B cell (primary cell): ENCODE data around the gene EPHB1. TPM values are rescaled to one million over a fixed set of nuclear protein-coding genes. Genes with fewer than 3 reads are reported as not detected.

Experiments used
- ATAC-seq: fragments of 200-7000 bp; cut with Tn5 transposase; one replicate; pipeline ENCODE4 v1.10.0; 2021; ENCODE audit warnings: low read depth, mild to moderate bottlenecking, moderate number of reproducible peaks, moderate library complexity
- CTCF ChIA-PET: fragments of 350-600 bp; sonication (Branson Sonifier 250); formaldehyde crosslinking; loops from one replicate; lab custom pipeline; 2021; ENCODE audit warnings: antibody characterized with exemption, inconsistent platforms; lab: Charles Lee
- POLR2A ChIA-PET: fragments of 350-600 bp; sonication (Branson Sonifier 250); formaldehyde crosslinking; loops from one replicate; lab custom pipeline; 2021; ENCODE audit warnings: antibody characterized with exemption; lab: Charles Lee
- DNase-seq: peaks from one replicate; pipeline ENCODE4 v3.0.0; 2013
- H2AFZ ChIP-seq: 2 replicates; pipeline ENCODE4 v1.6.1; 2012; ENCODE audit warnings: mild to moderate bottlenecking, low read depth, low read length; ENCODE audit not compliant: insufficient read depth, poor library complexity, severe bottlenecking
- H3K27ac ChIP-seq, 2 donors: 1 replicate in 1 of 2; 2 replicates in 1 of 2; pipeline ENCODE4 v1.5.1; 2012 to 2013; ENCODE audit warnings: low read length in 2 of 2, mild to moderate bottlenecking in 2 of 2, moderate library complexity in 1 of 2
- H3K27me3 ChIP-seq, 4 experiments: fragments of 200-600 bp in 1 of 4; sonication (generic) in 1 of 4; replicated peaks in 1 of 4; 1 replicate in 2 of 4; 2 replicates in 2 of 4; pipeline versions ENCODE4 v1.6.1 to v1.7.0; 2013 to 2016; ENCODE audit warnings: low read length in 3 of 4, mild to moderate bottlenecking in 2 of 4, mixed read lengths in 1 of 4, moderate library complexity in 1 of 4; ENCODE audit not compliant: insufficient read depth in 4 of 4, control insufficient read depth in 3 of 4; ENCODE audit errors: control extremely low read depth in 1 of 4
- H3K36me3 ChIP-seq, 2 experiments: replicated peaks in 1 of 2; 1 replicate in 1 of 2; 2 replicates in 1 of 2; pipeline versions ENCODE4 v1.6.1 to v1.7.1; 2013; ENCODE audit warnings: low read length in 1 of 2; ENCODE audit not compliant: insufficient read depth in 2 of 2, control insufficient read depth in 1 of 2; ENCODE audit errors: control extremely low read depth in 1 of 2, extremely low read depth in 1 of 2
- H3K4me1 ChIP-seq, 2 donors: fragments of 200-600 bp in 1 of 2; sonication (generic) in 1 of 2; 1 replicate in 1 of 2; 2 replicates in 1 of 2; pipeline versions ENCODE4 v1.5.1 to v1.6.1; 2013 to 2017; ENCODE audit warnings: low read length in 2 of 2; ENCODE audit not compliant: control insufficient read depth in 2 of 2, insufficient read depth in 2 of 2
- H3K4me2 ChIP-seq: replicated peaks from 2 replicates; pipeline ENCODE3; 2012; ENCODE audit warnings: mild to moderate bottlenecking, low read depth, low read length; ENCODE audit not compliant: poor library complexity, severe bottlenecking
- H3K4me3 ChIP-seq, 5 experiments: fragments of 200-600 bp in 1 of 5; sonication (generic) in 1 of 5; 1 replicate in 3 of 5; 2 replicates in 2 of 5; pipeline versions ENCODE4 v1.5.1 to v1.7.0; 2011 to 2016; ENCODE audit warnings: low read length in 4 of 5, mild to moderate bottlenecking in 4 of 5, low read depth in 2 of 5, control low read depth in 1 of 5, moderate library complexity in 1 of 5; ENCODE audit not compliant: insufficient read depth in 1 of 5; ENCODE audit errors: control extremely low read depth in 1 of 5, extremely low read depth in 1 of 5
- H3K79me2 ChIP-seq: fragments of 200-600 bp; sonication (generic); one replicate; pipeline ENCODE4 v1.6.0; 2016; ENCODE audit warnings: low read length; ENCODE audit not compliant: control insufficient read depth, insufficient read depth
- H3K9ac ChIP-seq: fragments of 200-600 bp; sonication (generic); 2 replicates; pipeline ENCODE4 v1.6.1; 2017; ENCODE audit warnings: mild to moderate bottlenecking, low read length, moderate library complexity
- H3K9me3 ChIP-seq, 3 donors: one replicate each; pipeline versions ENCODE4 v1.6.1 to v1.7.1; 2013; ENCODE audit warnings: low read length in 2 of 3; ENCODE audit not compliant: control insufficient read depth in 2 of 3, insufficient read depth in 1 of 3; ENCODE audit errors: control extremely low read depth in 1 of 3
- H4K20me1 ChIP-seq: 2 replicates; pipeline ENCODE4 v1.6.0; 2012; ENCODE audit warnings: mild to moderate bottlenecking, low read length; ENCODE audit not compliant: insufficient read depth, control insufficient read depth, poor library complexity, severe bottlenecking
- H3K27ac Mint-ChIP-seq: one replicate; pipeline ENCODE4 v1.8.0; 2021; ENCODE audit warnings: mixed read lengths
- H3K27me3 Mint-ChIP-seq: one replicate; pipeline ENCODE4 v1.8.0; 2021; ENCODE audit warnings: mixed read lengths
- H3K4me1 Mint-ChIP-seq: one replicate; pipeline ENCODE4 v1.8.0; 2021; ENCODE audit warnings: mixed read lengths
- H3K4me3 Mint-ChIP-seq: one replicate; pipeline ENCODE4 v1.8.0; 2021; ENCODE audit warnings: mixed read lengths
- H3K9me3 Mint-ChIP-seq: one replicate; pipeline ENCODE4 v1.8.0; 2022; ENCODE audit warnings: mixed read lengths; ENCODE audit not compliant: insufficient read depth
- EZH2 ChIP-seq: IDR thresholded peaks from 2 replicates; pipeline ENCODE4 v1.6.1; 2012; ENCODE audit warnings: borderline replicate concordance, low read depth, mild to moderate bottlenecking, moderate library complexity, low read length; ENCODE audit not compliant: insufficient read depth, poor library complexity, severe bottlenecking
- WGBS: methylation state at CpG from one replicate; pipeline ENCODE4 v1.1.5; 2013; ENCODE audit warnings: missing lambda C conversion rate; ENCODE audit not compliant: insufficient coverage; 5-methylcytosine and 5-hydroxymethylcytosine counted together
- intact Hi-C: fragments of 100-400 bp; cut with micrococcal nuclease; formaldehyde crosslinking; loops from one replicate; pipeline ENCODE4 v1.10.0; 2022
- polyA plus RNA-seq: library from polyadenylated mRNA; depleted of rRNA; stranded (reverse); fragments of >200 nt; gene quantifications from 2 replicates; pipeline ENCODE4 v1.2.3, GENCODE V29; 2012
- total RNA-seq, 2 donors: library from RNA; stranded (reverse); fragments of 120-200 nt in 1 of 2; gene quantifications; 1 replicate in 1 of 2; 2 replicates in 1 of 2; pipeline versions ENCODE4 v1.2.3 to v1.2.4, GENCODE V29; 2013 to 2022
- TF ChIP-seq, protein P1 (sequence below): fragments of 200-600 bp; IDR thresholded peaks from one replicate; pipeline ENCODE4 v1.8.0; 2022; ENCODE audit warnings: antibody characterized with exemption, mild to moderate bottlenecking

Gene EPHB1
- total and polyA plus RNA-seq, 2 donors (not counting 1 experiment from before 2014, with no cell fraction given) = 0.01 TPM; not detected in 1

DNA sequence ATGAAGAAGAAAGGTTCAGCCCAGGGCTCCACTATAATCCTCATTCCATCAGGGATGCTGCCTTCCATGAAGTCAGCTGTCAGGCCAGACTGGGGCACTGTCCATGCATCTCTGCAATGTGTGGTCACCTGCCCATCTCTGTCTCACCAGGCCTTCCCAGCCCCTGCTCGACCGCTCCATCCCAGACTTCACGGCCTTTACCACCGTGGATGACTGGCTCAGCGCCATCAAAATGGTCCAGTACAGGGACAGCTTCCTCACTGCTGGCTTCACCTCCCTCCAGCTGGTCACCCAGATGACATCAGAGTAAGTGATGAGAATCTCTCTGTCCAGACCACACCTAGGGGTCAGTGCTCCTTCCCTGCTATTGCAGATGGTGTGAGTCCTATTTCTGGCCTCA is 454.1 kb downstream of the EPHB1 start:
- no peak for ATAC-seq
- Mint-ChIP-seq H3K4me1 (no peaks in the 10 kb centered on the region), H3K4me3 (no peak overlapping the region), H3K9me3 (no peaks in the 10 kb centered on the region), H3K27ac (no peak overlapping the region), H3K27me3 (no peaks in the 10 kb centered on the region)
- H3K79me2 ChIP-seq = no peaks in the 10 kb centered on the region
- H3K27ac ChIP-seq = no peak overlapping the region
- TF ChIP-seq, protein P1, sequence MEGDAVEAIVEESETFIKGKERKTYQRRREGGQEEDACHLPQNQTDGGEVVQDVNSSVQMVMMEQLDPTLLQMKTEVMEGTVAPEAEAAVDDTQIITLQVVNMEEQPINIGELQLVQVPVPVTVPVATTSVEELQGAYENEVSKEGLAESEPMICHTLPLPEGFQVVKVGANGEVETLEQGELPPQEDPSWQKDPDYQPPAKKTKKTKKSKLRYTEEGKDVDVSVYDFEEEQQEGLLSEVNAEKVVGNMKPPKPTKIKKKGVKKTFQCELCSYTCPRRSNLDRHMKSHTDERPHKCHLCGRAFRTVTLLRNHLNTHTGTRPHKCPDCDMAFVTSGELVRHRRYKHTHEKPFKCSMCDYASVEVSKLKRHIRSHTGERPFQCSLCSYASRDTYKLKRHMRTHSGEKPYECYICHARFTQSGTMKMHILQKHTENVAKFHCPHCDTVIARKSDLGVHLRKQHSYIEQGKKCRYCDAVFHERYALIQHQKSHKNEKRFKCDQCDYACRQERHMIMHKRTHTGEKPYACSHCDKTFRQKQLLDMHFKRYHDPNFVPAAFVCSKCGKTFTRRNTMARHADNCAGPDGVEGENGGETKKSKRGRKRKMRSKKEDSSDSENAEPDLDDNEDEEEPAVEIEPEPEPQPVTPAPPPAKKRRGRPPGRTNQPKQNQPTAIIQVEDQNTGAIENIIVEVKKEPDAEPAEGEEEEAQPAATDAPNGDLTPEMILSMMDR = no peak
- TF ChIP-seq EZH2 = no peak
- ChIA-PET POLR2A (no interaction called here), CTCF (no interaction called here)
- intact Hi-C loops = no loop called here
- no peak for DNase-seq
- 98% methylated on average over 5 of the region's 5 CpGs for WGBS
- no peaks in the 10 kb centered on the region for H4K20me1 ChIP-seq
- no peak overlapping the region for H3K9ac ChIP-seq
- no peaks in the 10 kb centered on the region for H3K36me3 ChIP-seq
- H3K4me1 ChIP-seq = no peaks in the 10 kb centered on the region
- H3K4me3 ChIP-seq = no peak overlapping the region
- no peaks in the 10 kb centered on the region for H3K9me3 ChIP-seq
- no peak overlapping the region for H2AFZ ChIP-seq
- no peaks in the 10 kb centered on the region for H3K27me3 ChIP-seq
- H3K4me2 ChIP-seq = no peak overlapping the region

DNA sequence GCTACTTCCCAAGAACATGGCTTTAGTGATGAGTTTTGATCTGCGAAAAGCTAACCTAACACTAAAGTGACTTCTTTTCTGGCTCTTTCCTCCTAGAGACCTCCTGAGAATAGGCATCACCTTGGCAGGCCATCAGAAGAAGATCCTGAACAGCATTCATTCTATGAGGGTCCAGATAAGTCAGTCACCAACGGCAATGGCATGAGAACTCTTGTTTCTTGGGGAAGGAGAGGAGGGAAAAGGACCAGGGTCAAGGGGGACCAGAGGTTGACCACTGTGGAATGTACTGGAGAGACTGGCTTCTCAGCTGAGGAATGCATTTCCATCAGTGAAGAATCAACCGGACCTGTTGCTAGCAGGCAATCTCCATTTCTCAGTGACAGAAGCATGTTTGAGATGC is 463.9 kb downstream of the EPHB1 start:
- no peak overlapping the region for H3K27ac Mint-ChIP-seq
- Histone ChIP-seq H3K36me3 (no peaks in the 10 kb centered on the region), H3K9me3 (peaks cover 0 to 2% (median 0%) of the 10 kb centered on the region in 3 donors), H3K4me1 (no peaks in the 10 kb centered on the region), H3K4me3 (no peak overlapping the region), H4K20me1 (no peaks in the 10 kb centered on the region), H2AFZ (no peak overlapping the region), H3K9ac (no peak overlapping the region), H3K79me2 (no peaks in the 10 kb centered on the region), H3K4me2 (no peak overlapping the region), H3K27me3 (no peaks in the 10 kb centered on the region), H3K27ac (no peak overlapping the region)
- 89% methylated on average over 1 of the region's 3 CpGs for WGBS
- no peak for DNase-seq
- TF ChIP-seq EZH2 = no peak
- TF ChIP-seq, protein P1 = no peak
- ChIA-PET CTCF (no interaction called here), POLR2A (no interaction called here)
- H3K4me1 Mint-ChIP-seq = no peaks in the 10 kb centered on the region
- no peaks in the 10 kb centered on the region for H3K9me3 Mint-ChIP-seq
- H3K4me3 Mint-ChIP-seq = no peak overlapping the region
- intact Hi-C loops = no loop called here
- ATAC-seq = no peak
- no peaks in the 10 kb centered on the region for H3K27me3 Mint-ChIP-seq
